GM03348 (cell line): ENCODE measurements around the gene NPPC.
"Not testable (repeated sequence)": the region's sequence is repeated elsewhere in the genome, so short reads cannot be mapped to it uniquely, and the experiment has no call there.

Source experiments
- DNase-seq: peaks from one replicate; pipeline ENCODE4 v3.0.0; 2012; ENCODE audit warnings: low spot score

Gene NPPC

DNA sequence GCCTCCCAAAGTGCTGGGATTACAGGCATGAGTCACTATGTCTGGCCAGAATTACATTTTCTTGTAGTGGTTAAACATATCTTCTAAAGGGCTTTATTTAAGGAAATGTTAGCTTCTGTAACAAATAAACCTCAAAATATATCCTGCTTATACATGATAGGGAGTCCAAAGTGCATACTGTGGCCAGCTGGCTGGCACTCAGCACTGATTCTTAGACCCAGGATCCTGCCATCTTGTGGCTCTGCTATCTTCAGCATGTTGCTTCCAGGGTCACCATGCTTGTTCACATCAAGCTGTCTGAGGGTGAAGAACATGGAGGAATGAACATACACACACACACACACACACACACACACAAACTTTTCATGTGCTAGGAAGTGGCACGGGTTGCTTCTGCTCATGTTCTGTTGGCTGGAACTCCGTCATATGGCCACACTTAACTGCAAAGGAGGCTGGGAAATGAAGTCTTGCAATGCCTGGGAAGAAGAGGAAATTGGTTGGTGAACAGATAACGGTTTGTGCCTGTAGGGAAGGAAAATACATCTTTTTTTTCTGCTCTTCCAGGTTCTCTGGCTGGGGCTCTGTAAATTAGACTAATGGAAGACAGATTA lies 40.0 kb downstream of the NPPC start:
- no peak for DNase-seq

DNA sequence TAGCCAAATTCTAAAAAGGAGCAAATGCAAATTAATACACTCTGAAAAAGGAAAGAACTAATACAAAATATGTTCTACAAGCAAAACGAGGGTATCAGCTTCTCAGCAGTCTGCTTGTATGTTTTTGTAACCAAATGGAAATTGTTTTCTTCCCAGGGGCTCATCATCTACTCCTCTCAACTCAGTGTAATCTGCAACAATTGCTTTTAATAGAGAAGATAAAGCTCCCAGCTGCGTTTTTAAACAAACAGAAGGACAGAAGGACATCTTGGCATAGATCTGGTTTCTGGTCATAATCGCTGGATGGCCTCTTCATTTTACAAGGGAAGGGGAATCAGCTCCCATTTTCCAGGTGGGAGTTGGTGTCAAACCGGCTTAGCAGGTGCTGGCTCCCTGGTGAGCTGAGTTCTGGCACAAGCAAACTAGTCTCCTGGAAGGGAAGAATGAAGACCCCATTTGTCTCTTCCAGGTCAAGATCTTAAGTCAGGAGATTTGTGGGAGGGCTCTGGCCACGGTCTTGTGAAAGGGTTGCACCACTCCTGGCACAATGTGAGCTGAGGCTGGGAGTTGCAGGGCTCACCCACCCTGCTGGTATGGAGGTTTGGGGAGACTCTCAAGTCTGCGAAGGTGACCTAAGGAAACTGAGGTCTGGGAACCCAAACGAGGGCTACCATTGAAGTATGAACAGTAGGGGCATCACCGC lies 41.6 kb downstream of the NPPC start:
- DNase-seq: no peak

DNA sequence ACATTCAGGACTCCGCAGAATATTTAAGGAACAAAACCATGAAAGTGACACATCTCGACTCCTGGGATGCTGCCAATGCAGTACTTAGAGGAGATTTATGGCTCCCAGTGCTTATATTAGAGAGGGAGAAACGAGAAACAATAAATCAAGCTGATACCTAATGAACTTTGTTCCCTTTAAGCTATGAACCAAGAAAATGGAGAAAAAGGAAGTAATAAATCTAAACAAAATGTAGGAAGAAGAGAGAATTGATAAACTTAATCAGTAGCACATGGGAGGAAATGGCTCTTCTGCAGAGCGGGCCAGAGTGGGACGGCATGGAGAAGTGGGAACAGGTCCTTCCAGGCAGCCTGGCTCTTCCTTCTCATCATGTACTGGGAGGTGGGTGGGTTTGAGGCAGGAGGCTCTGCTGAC lies 42.7 kb downstream of the NPPC start:
- DNase-seq: no peak

DNA sequence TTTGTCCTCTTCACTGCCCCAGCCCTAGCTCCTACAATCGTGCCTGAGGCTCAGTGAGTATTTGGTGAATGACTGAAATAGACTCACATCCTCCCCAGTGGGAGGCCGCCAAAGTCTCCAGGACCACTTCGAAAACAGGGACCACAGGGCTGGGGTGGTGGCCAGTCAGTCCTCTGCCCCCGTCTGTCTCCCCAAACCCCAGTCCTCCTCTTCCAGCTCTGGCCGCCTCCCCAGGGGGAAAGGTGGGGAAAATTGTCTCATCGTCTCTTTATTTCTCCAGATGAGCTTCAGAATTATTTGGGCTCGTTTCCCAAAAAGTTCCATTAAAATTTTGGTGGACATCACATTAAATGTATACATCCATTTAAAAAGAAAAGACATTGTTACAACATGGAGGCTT lies 43.5 kb downstream of the NPPC start:
- no peak for DNase-seq

DNA sequence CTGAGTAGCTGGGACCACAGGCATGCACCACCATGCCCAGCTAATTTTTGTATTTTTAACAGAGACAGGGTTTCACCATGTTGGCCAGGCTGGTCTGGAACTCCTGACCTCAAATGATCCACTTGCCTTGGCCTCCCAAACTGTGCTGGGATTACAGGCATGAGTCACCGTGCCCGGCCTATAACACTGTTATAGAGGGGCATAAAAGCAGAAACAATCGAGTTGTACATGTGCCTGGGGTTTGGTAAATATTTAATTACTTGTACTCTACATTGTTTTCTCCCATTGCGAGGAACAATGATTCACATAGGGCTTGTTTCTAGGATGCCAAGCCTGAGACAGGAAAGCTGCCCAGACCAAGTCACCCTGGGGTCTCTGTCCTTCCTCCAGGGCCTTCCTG lies 45.8 kb downstream of the NPPC start:
- DNase-seq: not testable (repeated sequence)

DNA sequence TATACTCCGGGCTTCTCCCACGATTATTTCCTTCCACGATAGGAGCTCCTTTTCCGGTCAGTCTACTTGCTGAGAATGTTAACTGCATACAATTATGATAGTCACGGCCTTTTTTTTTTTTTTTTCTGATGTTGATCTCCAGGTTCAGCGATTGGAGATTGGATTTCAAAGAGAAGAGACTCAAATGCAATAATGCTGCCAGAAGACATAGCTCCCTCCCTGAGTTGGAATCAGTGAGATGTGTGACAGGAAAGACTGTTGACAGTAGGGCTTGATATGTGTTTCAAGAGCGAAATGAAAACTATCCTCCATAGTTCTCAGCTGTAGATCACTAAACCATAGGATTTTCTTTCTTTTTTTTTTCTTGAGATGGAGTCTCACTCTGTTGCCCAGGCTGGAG lies 47.0 kb downstream of the NPPC start:
- DNase-seq: no peak

DNA sequence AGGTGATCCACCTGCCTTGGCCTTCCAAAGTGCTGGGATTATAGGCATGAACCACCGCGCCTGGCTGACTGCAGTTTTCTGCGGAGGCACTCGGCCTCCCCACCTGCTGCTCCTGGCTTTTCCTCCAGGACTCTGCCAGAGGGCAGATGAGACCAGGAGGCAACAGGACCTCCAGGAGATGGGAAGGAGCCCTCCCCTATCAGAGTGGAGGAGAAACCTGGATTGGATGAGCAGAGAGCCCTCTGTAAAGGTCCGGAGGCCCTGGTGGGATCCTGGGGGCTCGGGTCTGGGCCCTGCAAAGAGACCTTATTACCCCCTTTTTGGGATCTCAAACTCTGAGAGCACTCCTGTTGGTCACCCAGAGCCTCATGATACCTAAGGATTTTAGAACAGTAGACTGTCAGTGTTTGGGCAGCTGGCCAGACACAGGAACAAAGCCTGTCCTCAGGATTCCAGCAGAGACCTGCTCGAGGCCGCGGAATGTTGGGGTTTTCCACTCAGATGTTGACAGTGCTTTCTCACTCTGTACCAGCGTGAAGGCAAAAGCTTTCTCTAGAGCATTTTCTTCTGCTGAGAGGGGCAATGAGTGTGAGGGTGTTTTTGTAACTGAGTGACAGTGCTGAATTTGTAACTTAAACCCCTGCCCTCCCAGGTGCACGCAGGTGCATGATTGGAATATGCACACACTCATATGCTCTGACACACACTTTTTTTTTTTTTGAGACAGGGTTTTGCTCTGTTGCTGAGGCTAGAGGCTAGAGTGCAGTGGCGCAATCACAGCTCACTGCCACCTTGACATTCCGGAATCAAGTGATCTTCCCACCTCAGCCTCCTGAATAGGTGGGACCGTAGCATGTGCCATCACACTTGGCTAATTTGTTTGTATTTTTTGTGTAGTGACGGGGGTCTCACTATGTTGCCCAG lies 48.4 kb downstream of the NPPC start:
- no peak for DNase-seq

DNA sequence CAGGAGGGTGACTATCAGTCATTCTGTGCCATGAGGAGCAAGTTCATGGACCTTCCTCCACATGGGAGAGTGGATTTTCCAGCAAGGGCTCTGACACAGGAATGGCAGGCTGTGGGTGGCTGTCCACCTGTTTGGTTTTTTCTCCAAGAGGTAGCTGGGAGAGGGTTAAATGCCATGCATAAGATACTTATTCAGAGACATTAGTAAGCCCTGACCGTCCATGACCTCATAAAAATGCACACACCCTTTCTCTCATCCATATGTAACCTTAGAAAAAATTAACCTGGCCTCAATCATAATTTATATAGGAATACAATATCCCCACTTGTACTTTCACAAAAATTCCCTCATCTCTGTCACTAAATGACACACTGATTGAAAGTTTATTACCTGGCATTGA lies 51.3 kb downstream of the NPPC start:
- DNase-seq: no peak
